Mononuclear cell (primary cell): ENCODE data around the gene GOLGA8T. TPM values are rescaled to one million over a fixed set of nuclear protein-coding genes. Genes with fewer than 3 reads are reported as not detected.
"Not testable (repeated sequence)": the region's sequence is repeated elsewhere in the genome, so short reads cannot be mapped to it uniquely, and the experiment has no call there.

Source experiments
- H3K27me3 ChIP-seq: 2 replicates; pipeline ENCODE4 v1.6.0; 2011; ENCODE audit warnings: low read length, control low read depth; ENCODE audit not compliant: insufficient read depth
- H3K4me1 ChIP-seq: 2 replicates; pipeline ENCODE4 v1.5.1; 2011; ENCODE audit warnings: mild to moderate bottlenecking, low read length, control low read depth; ENCODE audit not compliant: insufficient read depth
- H3K4me3 ChIP-seq: 2 replicates; pipeline ENCODE4 v1.5.1; 2011; ENCODE audit warnings: mild to moderate bottlenecking, low read length, moderate library complexity
- H3K9me3 ChIP-seq: 2 replicates; pipeline ENCODE4 v1.5.1; 2011; ENCODE audit warnings: low read depth, mild to moderate bottlenecking, control low read depth, low read length
- total RNA-seq: library from RNA; depleted of rRNA; stranded (reverse); fragments of >200 nt; gene quantifications from one replicate; pipeline ENCODE4 v1.2.3, GENCODE V29; 2012

GOLGA8T gene
- total RNA-seq, 1 donor = not detected

GRCh38 chr15:30176613-30177012 is 41.8 kb downstream of the GOLGA8T start:
- H3K4me3 ChIP-seq, H3K4me1 ChIP-seq, H3K9me3 ChIP-seq, H3K27me3 ChIP-seq: not testable (repeated sequence)

DNA sequence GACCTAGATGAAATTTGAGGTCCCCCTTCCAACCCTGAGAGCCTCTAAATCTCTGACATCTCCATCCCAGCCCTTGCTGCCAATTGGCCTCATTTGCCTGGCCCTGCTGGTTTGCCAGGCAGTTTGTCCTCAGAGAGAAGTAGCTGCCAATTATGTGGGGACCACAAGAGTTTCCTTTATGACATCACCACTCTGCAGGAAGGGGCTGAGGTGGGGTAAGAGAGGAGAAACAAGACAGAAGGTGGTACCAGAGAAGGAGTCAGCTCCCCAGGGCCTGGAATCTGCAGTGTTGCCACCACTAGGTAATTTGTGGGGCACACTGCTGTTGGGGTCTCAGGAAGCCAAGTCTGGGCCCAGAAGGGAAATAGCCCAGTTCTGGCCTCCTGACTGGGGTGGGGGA is 45.0 kb downstream of the GOLGA8T start:
- H3K27me3 ChIP-seq = not testable (repeated sequence)

GRCh38 chr15:30185495-30185894 is 50.6 kb downstream of the GOLGA8T start:
- H3K4me3 ChIP-seq, H3K9me3 ChIP-seq, H3K4me1 ChIP-seq, H3K27me3 ChIP-seq: not testable (repeated sequence)

More for the DNA sequence above, 45.0 kb downstream of the GOLGA8T start:
- H3K4me3 ChIP-seq, H3K4me1 ChIP-seq, H3K9me3 ChIP-seq: not testable (repeated sequence)

DNA sequence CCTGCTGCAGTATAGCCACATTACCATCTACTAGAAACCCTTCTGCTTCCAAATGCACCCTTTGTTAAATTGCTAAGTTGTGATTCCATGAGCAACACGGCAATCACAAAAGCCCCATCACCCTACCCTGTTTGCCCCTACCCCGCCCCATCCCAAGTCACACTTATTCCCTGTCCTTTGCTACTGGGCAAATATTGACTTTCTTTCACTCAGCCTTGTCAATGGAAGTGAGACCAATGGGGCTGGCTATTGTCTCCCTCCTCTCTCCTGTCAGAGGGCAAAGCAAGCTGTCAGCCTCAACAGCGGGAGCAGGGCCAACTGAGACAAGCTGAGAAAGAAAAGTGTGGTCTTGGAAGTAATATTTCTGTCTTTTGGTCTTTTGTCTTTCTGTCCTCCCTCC is 52.6 kb downstream of the GOLGA8T start:
- not testable (repeated sequence) for H3K27me3 ChIP-seq, H3K4me1 ChIP-seq, H3K9me3 ChIP-seq, H3K4me3 ChIP-seq

- not testable (repeated sequence) for H3K4me1 ChIP-seq, H3K27me3 ChIP-seq, H3K9me3 ChIP-seq, H3K4me3 ChIP-seq
Measured at GRCh38 chr15:30189754-30190153, 54.9 kb downstream of the GOLGA8T start.

DNA sequence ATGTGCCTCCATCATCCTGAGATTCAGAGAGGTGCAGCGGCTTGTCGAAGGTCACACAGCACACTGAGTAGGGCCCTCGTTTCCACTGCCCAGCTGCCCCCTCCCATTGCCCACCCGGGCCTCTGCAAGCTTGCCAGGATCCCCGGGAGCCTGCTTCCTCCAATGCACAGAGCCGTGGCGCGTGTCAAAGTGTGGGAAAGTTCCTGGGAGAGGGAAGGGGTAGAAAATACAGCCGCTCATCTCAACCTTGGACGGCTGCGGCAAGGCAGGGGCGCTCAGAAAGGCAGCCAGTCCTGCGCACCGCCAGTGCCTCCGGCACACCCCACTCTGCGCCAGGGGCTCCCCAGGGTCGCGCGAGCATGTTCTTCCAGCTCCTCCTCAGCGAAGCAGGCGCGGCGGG is 56.3 kb downstream of the GOLGA8T start:
- H3K4me3 ChIP-seq, H3K27me3 ChIP-seq, H3K4me1 ChIP-seq, H3K9me3 ChIP-seq: not testable (repeated sequence)

DNA sequence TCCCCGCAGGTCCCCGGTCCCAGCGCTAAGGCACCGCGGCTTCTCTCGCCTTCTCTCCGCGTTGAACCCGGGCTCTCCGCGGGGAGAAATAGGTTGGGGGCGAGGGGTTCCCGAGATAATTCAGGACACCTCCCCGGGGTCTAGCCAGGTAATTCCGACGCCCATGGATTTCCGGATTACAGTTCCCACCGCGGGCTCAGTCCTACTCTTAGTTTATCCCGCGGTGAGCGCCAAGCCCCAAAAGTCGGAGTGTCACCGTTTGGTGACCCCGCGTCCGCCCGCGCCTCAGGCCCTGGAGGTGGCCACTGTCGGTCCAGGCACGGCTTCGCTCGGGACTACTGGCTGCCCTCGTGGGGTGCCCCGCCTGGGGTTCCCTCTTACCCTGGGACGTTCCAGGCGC is 56.8 kb downstream of the GOLGA8T start:
- not testable (repeated sequence) for H3K27me3 ChIP-seq, H3K9me3 ChIP-seq, H3K4me3 ChIP-seq, H3K4me1 ChIP-seq

- not testable (repeated sequence) for H3K27me3 ChIP-seq, H3K9me3 ChIP-seq, H3K4me3 ChIP-seq, H3K4me1 ChIP-seq
Measured at GRCh38 chr15:30192119-30192745, 57.4 kb downstream of the GOLGA8T start.

DNA sequence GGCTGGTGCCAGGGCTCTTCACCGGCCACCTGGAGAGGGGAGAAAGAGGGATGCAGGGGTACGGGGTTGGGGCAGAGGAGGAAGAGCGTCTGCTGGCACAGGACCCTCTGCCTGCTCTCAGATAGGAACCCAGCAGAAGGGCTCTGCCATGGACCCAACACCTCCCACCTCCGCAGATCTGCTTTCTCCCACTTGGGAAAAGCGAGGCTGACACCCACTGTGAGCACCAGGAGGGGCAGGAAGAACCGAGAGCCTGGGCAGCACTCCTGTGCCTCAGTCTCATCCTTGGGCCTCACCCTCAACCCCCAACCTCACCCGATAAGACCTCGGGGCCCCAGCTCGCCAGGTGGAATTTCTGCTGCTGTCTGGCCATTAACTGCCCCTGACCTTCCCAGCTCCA is 58.0 kb downstream of the GOLGA8T start:
- not testable (repeated sequence) for H3K4me3 ChIP-seq, H3K27me3 ChIP-seq, H3K9me3 ChIP-seq, H3K4me1 ChIP-seq

Other genes starting within 250 kb of the GOLGA8T start
- gene GOLGA8J, start 52.1 kb upstream of the GOLGA8T start, total RNA-seq = not detected